HEK293T (cell line): ENCODE data around the gene MPLKIP.

Source experiments
- ARNT ChIP-seq: fragments of 450-650 bp; IDR thresholded peaks from 2 replicates; pipeline ENCODE4 v1.6.1; 2017; ENCODE audit warnings: mild to moderate bottlenecking
- BHLHE40 ChIP-seq: fragments of 450-650 bp; IDR thresholded peaks from 2 replicates; pipeline ENCODE4 v1.6.1; 2016; ENCODE audit warnings: mild to moderate bottlenecking, moderate library complexity, borderline replicate concordance
- ELF4 ChIP-seq: fragments of 450-650 bp; IDR thresholded peaks from 2 replicates; pipeline ENCODE4 v1.6.1; 2017; ENCODE audit warnings: antibody characterized with exemption
- FOXA1 ChIP-seq: fragments of 450-650 bp; IDR thresholded peaks from 2 replicates; pipeline ENCODE4 v1.6.1; 2016; ENCODE audit warnings: mild to moderate bottlenecking
- FOXK2 ChIP-seq: fragments of 450-650 bp; IDR thresholded peaks from 2 replicates; pipeline ENCODE4 v1.6.1; 2016; ENCODE audit warnings: mild to moderate bottlenecking
- FOXM1 ChIP-seq: fragments of 450-650 bp; IDR thresholded peaks from 2 replicates; pipeline ENCODE4 v1.6.1; 2017; ENCODE audit warnings: mild to moderate bottlenecking, borderline replicate concordance
- HDGF ChIP-seq: fragments of 450-650 bp; IDR thresholded peaks from 2 replicates; pipeline ENCODE4 v1.6.1; 2017; ENCODE audit warnings: antibody characterized with exemption, borderline replicate concordance
- L3MBTL2 ChIP-seq: fragments of 450-650 bp; conservative IDR thresholded peaks from 2 replicates; pipeline ENCODE4 v1.6.1; 2016; ENCODE audit warnings: mild to moderate bottlenecking
- LEF1 ChIP-seq: fragments of 450-650 bp; IDR thresholded peaks from 2 replicates; pipeline ENCODE4 v1.6.1; 2017; ENCODE audit warnings: mild to moderate bottlenecking, borderline replicate concordance
- NFRKB ChIP-seq: fragments of 450-650 bp; IDR thresholded peaks from 2 replicates; pipeline ENCODE4 v1.6.1; 2016; ENCODE audit warnings: mild to moderate bottlenecking, moderate library complexity
- SP1 ChIP-seq: fragments of 450-650 bp; IDR thresholded peaks from 2 replicates; pipeline ENCODE4 v1.6.1; 2017
- SUZ12 ChIP-seq: fragments of 450-650 bp; IDR thresholded peaks from 2 replicates; pipeline ENCODE4 v1.6.1; 2016; ENCODE audit warnings: mild to moderate bottlenecking
- TARDBP ChIP-seq: fragments of 450-650 bp; IDR thresholded peaks from 2 replicates; pipeline ENCODE4 v1.6.1; 2016
- TF ChIP-seq, protein P1 (sequence below): fragments of 450-650 bp; IDR thresholded peaks from 2 replicates; pipeline ENCODE4 v1.6.1; 2016

DNA sequence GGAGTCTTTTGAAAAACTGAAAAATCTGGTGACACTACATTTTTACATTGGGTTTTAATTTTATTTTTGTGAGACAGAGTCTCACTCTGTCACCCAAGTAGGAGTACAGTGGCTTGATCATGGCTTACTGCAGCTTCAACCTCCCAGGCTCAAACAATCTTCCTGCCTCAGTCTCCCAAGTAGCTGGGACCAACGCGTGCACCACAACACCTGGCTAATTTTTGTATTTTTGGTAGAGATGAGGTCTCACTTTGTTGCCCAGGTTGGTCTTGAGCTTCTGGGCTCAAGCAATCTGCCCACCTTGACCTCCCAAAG is 11.5 kb downstream of the MPLKIP start:
- no peak for TF ChIP-seq ARNT
- no peak for TF ChIP-seq FOXA1
- TF ChIP-seq FOXM1, result no peak
- TF ChIP-seq, protein P1, sequence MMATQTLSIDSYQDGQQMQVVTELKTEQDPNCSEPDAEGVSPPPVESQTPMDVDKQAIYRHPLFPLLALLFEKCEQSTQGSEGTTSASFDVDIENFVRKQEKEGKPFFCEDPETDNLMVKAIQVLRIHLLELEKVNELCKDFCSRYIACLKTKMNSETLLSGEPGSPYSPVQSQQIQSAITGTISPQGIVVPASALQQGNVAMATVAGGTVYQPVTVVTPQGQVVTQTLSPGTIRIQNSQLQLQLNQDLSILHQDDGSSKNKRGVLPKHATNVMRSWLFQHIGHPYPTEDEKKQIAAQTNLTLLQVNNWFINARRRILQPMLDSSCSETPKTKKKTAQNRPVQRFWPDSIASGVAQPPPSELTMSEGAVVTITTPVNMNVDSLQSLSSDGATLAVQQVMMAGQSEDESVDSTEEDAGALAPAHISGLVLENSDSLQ, result no peak
- no peak for TF ChIP-seq TARDBP
- no peak for TF ChIP-seq BHLHE40
- no peak for TF ChIP-seq SUZ12
- no peak for TF ChIP-seq FOXK2
- no peak for TF ChIP-seq SP1
- no peak for TF ChIP-seq L3MBTL2
- no peak for TF ChIP-seq ELF4
- TF ChIP-seq LEF1, result no peak
- no peak for TF ChIP-seq HDGF
- no peak for TF ChIP-seq NFRKB
